NCI-H510A treated with DMSO at 0.1 percent for 48 hours (cell line): ENCODE measurements around the gene ATL3.
"Not testable (repeated sequence)": the region's sequence is repeated elsewhere in the genome, so short reads cannot be mapped to it uniquely, and the experiment has no call there.

Source experiments
- DNase-seq: peaks from one replicate; lab custom pipeline; 2025; lab: John Stamatoyannopoulos, UW

The ATL3 gene

DNA sequence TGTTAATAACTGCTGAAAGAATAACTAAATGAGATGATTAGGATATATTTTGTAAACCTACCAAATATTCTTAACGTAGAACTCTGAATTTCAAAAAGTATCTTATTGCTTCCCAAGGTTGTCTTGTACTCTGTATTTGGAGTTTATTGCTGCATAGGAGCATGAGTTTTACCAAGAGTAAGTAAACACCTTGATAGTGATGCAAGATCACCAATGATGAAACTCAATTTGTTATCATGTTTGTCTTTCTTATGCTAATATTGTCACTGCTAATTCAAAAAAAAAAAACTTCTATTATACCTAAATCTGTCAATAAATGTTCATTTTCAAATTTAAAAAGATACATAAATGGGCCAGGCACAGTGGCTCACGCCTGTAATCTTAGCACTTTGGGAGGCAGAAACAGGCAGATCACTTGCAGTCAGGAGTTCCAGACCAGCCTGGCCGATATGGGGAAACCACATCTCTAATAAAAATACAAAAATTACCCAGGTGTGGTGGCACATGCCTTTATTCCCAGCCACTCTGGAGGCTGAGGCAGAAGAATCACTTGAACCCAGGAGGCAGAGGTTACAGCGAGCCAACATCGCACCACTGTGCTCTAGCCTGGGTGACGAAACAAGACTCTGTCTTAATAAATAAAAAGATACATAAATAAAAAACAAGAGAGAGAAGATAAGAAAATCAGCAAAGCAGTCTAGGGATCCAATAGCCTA lies 84.6 kb downstream of the ATL3 start:
- no peak for DNase-seq

DNA sequence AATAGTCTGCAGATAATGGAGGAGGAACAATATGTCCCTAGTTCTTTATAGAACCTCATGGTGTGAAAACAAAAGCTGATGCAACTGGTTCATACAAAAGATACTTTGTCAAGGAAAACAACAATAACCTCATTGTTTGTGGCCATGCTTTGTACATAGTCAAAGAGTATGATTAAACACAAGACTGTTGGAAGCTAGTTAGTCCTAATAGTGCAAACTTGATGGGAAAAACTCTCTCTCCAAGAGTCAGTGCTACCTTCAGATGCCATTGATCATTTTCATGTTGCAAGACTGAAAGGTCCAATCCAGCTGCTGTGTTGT lies 87.9 kb downstream of the ATL3 start:
- no peak for DNase-seq

DNA sequence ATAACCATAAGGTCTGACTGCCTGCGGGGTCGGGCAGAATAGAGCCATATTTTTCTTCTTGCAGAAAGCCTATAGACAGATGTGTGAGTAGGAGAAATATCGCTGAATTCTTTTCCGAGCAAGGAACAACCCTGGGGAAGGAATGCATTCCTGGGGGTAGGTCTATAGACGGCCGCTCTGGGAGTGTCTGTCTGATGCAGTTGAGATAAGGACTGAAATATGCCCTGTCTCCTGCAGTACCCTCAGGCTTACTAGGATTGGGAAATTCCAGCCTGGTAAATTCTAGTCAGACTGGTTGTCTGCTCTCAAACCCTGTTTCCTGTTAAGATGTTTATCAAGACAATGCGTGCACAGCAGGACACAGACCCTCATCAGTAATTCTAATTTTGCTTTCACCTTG lies 90.0 kb downstream of the ATL3 start:
- not testable (repeated sequence) for DNase-seq

DNA sequence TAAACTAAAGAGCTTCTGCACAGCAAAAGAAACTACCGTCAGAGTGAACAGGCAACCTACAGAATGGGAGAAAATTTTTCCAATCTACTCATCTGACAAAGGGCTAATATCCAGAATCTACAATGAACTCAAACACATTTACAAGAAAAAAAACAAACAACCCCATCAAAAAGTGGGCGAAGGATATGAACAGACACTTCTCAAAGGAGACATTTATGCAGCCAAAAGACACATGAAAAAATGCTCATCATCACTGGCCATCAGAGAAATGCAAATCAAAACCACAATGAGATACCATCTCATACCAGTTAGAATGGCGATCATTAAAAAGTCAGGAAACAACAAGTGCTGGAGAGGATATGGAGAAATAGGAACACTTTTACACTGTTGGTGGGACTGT lies 92.3 kb downstream of the ATL3 start:
- DNase-seq: not testable (repeated sequence)

DNA sequence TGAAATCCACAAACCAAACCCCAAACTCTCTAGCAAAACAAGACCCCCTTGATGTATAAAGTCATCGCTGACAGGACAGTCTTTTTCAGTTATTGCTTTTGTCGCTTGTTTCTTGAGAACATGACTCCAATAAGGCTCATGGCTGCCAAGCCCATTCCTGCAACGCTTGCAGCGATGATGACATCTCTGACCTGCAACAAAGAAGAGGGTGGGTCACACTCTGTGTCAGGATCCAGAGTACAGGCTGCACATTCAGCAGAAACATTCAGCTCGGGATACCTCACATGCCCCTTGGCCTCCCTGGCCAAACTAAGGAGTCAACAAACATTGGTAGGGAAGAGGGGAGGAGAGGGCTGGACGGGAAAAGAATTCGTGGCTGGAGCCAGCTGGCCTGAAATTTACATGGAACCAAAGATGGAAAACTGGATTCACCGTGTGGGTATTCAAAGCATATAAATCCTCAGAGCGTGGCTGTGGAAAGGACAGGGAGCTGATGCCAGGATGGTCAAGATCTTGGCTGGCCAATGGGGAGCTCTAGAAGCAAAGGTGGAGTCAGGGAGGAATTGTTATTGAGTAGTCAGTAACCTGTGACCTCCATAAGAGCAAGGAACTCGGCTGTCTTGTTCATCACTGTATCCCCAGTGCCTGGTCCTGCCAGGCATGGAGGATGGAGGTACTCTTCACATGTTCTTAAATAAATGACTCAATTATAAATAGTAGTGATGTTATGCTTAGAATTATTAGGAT lies 96.1 kb downstream of the ATL3 start:
- no peak for DNase-seq
